ENCODE results near the gene DHX58.

- TF ChIP-seq, protein P1, sequence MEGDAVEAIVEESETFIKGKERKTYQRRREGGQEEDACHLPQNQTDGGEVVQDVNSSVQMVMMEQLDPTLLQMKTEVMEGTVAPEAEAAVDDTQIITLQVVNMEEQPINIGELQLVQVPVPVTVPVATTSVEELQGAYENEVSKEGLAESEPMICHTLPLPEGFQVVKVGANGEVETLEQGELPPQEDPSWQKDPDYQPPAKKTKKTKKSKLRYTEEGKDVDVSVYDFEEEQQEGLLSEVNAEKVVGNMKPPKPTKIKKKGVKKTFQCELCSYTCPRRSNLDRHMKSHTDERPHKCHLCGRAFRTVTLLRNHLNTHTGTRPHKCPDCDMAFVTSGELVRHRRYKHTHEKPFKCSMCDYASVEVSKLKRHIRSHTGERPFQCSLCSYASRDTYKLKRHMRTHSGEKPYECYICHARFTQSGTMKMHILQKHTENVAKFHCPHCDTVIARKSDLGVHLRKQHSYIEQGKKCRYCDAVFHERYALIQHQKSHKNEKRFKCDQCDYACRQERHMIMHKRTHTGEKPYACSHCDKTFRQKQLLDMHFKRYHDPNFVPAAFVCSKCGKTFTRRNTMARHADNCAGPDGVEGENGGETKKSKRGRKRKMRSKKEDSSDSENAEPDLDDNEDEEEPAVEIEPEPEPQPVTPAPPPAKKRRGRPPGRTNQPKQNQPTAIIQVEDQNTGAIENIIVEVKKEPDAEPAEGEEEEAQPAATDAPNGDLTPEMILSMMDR (IDR thresholded peaks at IDR 0.05), result no peak
- no peak for TF ChIP-seq POLR2A (IDR thresholded peaks at IDR 0.05)
Measured at GRCh38 chr17:42088736-42089135, 23.8 kb downstream of the DHX58 start.
